Colonic mucosa (tissue), 4 donors: ENCODE measurements around the gene LENEP. TPM values are rescaled to one million over a fixed set of nuclear protein-coding genes. Genes with fewer than 3 reads are reported as not detected.
A peak's percentile ranks its signal among the peaks of the same experiment; 100 is the strongest.

Experiments
- DNase-seq: peaks from one replicate; pipeline ENCODE4 v3.0.0-alpha.2; 2020
- H3K27ac ChIP-seq: fragments of 200-600 bp; one replicate; pipeline ENCODE4 v1.8.0; 2021
- H3K27me3 ChIP-seq: fragments of 200-600 bp; one replicate; pipeline ENCODE4 v1.8.0; 2021
- H3K36me3 ChIP-seq: fragments of 200-600 bp; one replicate; pipeline ENCODE4 v1.8.0; 2021
- H3K4me1 ChIP-seq: fragments of 200-600 bp; one replicate; pipeline ENCODE4 v1.8.0; 2021; ENCODE audit warnings: mild to moderate bottlenecking
- H3K4me3 ChIP-seq: fragments of 200-600 bp; one replicate; pipeline ENCODE4 v1.8.0; 2021
- H3K9ac ChIP-seq, 2 donors: one replicate each; pipeline ENCODE4 v1.7.0; 2013; ENCODE audit warnings: control low read depth in 2 of 2, low read depth in 2 of 2, low read length in 2 of 2
- H3K9me3 ChIP-seq: fragments of 200-600 bp; one replicate; pipeline ENCODE4 v1.8.0; 2021
- intact Hi-C: fragments of 100-400 bp; cut with DNase I; formaldehyde crosslinking; loops from one replicate; pipeline ENCODE4 v1.14.1; 2022
- total RNA-seq, 2 donors: library from RNA; stranded (reverse); fragmentation: NEBNext Ultra II Directional in 1 of 2; extraction: Animal tissue kit (Norgen Biotek cat#: 25700) in 1 of 2; gene quantifications; one replicate each; pipeline ENCODE4 v1.2.1, GENCODE V29; 2021
- TF ChIP-seq, protein P1 (sequence below): fragments of 200-600 bp; IDR thresholded peaks from one replicate; pipeline ENCODE4 v1.8.0; 2022; ENCODE audit warnings: antibody characterized with exemption, mild to moderate bottlenecking
- donor health status: healthy.
- donor health status: DM: no; HTN: no; CAD: no.
- donor health status: DM: no; HTN: no; CAD: no.

LENEP gene
- total RNA-seq, 2 donors from 2014 or later, result not detected

GRCh38 chr1:155012776-155013602 lies 19.6 kb downstream of the LENEP start:
- intact Hi-C loops, result no loop called here
- H3K27ac ChIP-seq, result peak overlapping the region; percentile 94

DNA sequence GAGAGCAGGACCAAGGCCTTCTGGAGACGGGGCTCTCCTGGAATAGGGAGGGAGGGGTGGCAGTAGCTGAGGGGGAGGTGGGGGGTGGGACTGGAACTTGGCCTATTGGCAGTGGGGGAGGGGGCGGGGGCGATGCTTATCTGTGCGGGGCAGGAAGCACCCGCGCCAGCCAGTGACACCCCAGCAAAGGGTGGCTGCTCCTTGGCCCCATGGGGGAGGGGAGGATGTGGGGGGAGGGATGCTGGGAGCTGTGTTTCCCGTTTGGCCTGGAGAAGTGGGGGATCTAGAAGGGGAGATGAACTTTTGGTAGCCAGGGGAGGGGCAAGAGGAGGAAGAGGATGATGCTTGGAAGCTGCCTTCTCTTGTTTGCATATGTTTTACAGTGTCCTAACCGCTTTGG lies 20.2 kb downstream of the LENEP start:
- peak; percentile 38 for DNase-seq

More at GRCh38 chr1:155012776-155013602, 19.6 kb downstream of the LENEP start:
- Histone ChIP-seq H3K4me1 (peaks cover 52% of the 10 kb centered on the region), H3K36me3 (peaks cover 13% of the 10 kb centered on the region), H3K4me3 (no peak overlapping the region), H3K9ac (peak overlapping the region in 1 of 2 donors; percentile 80), H3K9me3 (no peaks in the 10 kb centered on the region), H3K27me3 (no peaks in the 10 kb centered on the region)
- TF ChIP-seq, protein P1, sequence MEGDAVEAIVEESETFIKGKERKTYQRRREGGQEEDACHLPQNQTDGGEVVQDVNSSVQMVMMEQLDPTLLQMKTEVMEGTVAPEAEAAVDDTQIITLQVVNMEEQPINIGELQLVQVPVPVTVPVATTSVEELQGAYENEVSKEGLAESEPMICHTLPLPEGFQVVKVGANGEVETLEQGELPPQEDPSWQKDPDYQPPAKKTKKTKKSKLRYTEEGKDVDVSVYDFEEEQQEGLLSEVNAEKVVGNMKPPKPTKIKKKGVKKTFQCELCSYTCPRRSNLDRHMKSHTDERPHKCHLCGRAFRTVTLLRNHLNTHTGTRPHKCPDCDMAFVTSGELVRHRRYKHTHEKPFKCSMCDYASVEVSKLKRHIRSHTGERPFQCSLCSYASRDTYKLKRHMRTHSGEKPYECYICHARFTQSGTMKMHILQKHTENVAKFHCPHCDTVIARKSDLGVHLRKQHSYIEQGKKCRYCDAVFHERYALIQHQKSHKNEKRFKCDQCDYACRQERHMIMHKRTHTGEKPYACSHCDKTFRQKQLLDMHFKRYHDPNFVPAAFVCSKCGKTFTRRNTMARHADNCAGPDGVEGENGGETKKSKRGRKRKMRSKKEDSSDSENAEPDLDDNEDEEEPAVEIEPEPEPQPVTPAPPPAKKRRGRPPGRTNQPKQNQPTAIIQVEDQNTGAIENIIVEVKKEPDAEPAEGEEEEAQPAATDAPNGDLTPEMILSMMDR, result no peak
- DNase-seq, result no peak

DNA sequence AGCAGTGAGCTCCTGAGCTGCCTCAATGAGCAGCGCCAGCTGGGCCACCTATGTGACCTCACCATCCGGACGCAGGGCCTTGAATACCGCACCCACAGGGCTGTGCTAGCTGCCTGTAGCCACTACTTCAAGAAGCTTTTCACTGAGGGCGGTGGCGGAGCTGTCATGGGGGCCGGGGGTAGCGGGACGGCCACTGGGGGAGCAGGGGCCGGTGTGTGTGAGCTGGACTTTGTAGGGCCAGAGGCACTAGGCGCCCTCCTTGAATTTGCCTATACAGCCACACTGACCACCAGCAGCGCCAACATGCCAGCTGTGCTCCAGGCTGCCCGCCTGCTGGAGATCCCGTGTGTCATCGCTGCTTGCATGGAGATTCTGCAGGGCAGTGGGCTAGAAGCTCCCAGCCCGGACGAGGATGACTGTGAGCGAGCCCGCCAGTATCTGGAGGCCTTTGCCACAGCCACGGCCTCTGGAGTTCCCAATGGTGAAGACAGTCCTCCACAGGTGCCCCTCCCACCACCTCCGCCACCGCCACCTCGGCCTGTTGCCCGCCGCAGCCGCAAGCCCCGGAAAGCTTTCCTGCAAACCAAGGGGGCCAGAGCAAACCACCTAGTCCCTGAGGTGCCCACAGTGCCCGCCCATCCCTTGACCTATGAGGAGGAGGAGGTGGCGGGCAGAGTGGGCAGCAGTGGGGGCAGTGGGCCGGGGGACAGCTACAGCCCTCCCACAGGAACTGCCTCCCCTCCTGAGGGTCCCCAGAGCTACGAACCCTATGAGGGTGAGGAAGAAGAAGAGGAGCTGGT lies 21.5 kb downstream of the LENEP start:
- Histone ChIP-seq H3K27me3 (no peaks in the 10 kb centered on the region), H3K27ac (no peak overlapping the region), H3K9ac (peak overlapping the region in 1 of 2 donors; percentile 21), H3K36me3 (peaks cover 13% of the 10 kb centered on the region), H3K9me3 (no peaks in the 10 kb centered on the region), H3K4me1 (peaks cover 51% of the 10 kb centered on the region), H3K4me3 (no peak overlapping the region)
- TF ChIP-seq, protein P1, result no peak
- intact Hi-C loops, result no loop called here
- DNase-seq, result no peak

More for the DNA sequence above, 20.2 kb downstream of the LENEP start:
- Histone ChIP-seq H3K9me3 (no peaks in the 10 kb centered on the region), H3K4me1 (peaks cover 51% of the 10 kb centered on the region), H3K36me3 (peaks cover 13% of the 10 kb centered on the region), H3K27me3 (no peaks in the 10 kb centered on the region), H3K4me3 (no peak overlapping the region), H3K9ac (peak overlapping the region in 1 of 2 donors; percentile 80), H3K27ac (peak overlapping the region; percentile 94)
- TF ChIP-seq, protein P1, result no peak
- intact Hi-C loops, result no loop called here

DNA sequence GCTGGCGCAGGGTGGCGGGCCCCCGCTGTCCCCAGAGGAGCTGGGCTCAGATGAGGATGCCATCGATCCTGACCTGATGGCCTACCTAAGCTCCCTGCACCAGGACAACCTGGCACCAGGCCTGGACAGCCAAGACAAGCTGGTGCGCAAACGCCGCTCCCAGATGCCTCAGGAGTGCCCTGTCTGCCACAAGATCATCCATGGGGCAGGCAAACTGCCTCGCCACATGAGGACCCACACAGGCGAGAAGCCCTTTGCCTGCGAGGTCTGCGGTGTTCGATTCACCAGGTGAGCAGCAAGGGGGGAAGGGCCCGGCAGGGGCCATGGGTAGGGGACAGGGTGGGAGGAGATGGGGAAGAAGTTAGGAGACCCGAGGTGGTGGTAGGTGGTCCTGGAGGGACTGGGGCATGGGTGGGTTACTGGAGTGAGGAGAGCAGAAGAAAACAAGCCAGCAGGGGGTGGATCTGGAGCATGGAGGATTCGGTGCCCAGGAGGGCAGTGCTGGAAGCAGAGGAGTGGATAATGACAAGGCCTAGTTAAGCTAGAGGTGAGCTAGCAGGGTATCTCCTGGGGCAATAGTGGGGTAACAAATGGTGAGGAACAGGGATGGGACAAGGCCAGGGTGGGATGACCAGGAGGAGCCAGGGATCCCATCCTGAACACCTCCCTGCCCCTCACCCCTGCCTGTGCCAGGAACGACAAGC lies 22.3 kb downstream of the LENEP start:
- H3K9ac ChIP-seq, result peak overlapping the region in 1 of 2 donors; percentile 86
- peak overlapping the region; percentile 80 for H3K27ac ChIP-seq
- peaks cover 13% of the 10 kb centered on the region for H3K36me3 ChIP-seq
- TF ChIP-seq, protein P1, result no peak
- no peak overlapping the region for H3K4me3 ChIP-seq
- no peaks in the 10 kb centered on the region for H3K27me3 ChIP-seq
- no peaks in the 10 kb centered on the region for H3K9me3 ChIP-seq
- intact Hi-C loops, result no loop called here
- H3K4me1 ChIP-seq, result peaks cover 45% of the 10 kb centered on the region
- DNase-seq, result no peak

GRCh38 chr1:155016231-155016831 lies 22.9 kb downstream of the LENEP start:
- DNase-seq, result peak; percentile 43
- Histone ChIP-seq H3K27me3 (no peaks in the 10 kb centered on the region), H3K27ac (peak overlapping the region; percentile 80), H3K9me3 (no peaks in the 10 kb centered on the region), H3K9ac (peak overlapping the region in 1 of 2 donors; percentile 86), H3K4me3 (peak overlapping the region; percentile 37), H3K36me3 (peaks cover 13% of the 10 kb centered on the region), H3K4me1 (peaks cover 40% of the 10 kb centered on the region)
- intact Hi-C loops, result no loop called here
- TF ChIP-seq, protein P1, result no peak
